NCI-H2171 treated with DMSO at 0.1 percent for 48 hours (cell line): ENCODE results near the gene IKBKE.

Experiments used
- DNase-seq: peaks from one replicate; lab custom pipeline; 2025; lab: John Stamatoyannopoulos, UW

IKBKE gene

DNA sequence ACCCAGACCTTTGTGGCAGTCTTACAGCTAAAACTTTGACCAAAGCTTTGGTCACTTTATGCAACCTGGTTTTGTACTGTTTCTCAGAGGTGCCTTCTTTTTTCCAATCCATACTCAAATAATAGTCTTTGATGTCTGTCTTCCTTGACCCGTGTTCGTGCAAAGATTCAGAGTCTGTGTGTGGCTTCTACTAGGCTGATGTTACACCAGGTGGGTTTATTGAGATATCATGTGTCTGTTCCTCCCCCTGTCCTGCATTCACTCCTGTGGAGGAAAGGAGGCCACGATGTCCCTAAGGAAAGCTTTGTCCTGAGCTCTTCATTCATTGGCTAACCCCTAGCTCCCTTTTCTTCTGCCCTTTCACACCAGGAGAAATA, 15.0 kb upstream of the IKBKE start:
- DNase-seq = no peak

DNA sequence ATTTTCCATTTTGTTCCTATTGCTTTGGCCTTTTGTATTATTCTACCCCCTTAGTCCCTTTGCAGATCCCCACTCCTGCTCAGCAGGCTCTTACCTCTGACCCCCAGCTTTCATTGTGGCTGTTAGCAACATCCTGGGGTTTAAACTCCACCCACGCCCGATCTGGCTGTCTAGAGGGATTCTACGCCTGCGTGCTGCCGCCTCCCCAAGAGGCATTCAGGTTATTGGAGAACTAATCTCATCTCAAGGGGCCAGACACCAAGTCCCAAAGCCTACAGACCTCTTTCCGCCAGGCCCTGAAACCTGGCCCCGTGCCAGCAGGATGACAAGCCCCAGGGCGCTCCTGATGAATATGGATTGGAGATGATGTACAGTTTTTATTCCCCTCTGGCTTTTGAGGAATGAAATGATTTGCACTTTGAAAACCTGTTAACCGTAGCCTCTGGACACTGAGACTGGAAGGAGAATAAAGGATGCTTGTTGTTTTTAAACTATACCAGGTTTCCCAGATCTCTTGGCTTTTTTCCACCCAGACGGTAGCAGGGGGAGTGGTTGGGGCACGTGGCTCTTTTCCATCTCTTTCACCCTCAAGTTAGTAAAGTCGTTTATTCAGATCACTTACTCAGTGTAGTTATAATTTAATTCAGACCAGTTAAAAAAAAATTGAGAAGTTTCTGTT, 14.5 kb upstream of the IKBKE start:
- DNase-seq = peak; percentile 93

DNA sequence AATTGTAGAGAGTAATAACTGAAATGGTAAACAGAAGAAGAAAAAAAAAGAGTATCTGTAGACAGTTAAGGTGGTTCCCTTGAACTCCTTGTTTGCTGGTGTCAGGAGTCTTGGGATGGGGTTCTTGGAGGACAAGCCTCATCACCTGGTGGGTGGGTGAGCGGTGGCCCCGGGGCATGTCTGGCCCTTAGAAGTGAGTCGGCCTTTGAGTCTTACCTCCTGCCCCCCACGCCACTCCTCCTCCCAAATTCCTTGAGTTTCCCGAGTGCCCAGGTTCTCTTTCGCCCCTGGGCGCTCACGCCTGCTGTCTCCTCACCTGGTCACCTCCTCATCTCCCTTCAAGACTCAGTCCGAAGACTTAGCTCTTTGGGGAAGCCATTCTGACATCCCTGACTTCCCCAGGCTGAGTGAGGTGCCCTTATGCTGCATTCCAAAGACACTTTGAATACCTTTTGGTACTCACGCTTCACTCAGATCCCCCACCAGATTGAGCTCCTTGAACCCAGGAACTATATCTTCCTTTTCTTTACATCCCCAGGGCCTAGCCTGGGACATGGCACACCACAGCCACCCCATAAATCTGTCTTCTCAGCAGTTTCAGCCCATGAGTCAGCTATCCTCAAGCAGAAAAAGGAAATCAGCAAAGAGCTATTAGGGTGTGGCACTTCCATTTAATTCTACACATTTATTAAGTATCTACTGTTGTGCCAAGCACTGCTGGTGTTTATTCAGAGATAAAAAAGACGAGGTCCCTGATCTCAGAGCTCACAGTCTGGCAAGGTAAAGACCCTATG, 13.5 kb upstream of the IKBKE start:
- DNase-seq = no peak

DNA sequence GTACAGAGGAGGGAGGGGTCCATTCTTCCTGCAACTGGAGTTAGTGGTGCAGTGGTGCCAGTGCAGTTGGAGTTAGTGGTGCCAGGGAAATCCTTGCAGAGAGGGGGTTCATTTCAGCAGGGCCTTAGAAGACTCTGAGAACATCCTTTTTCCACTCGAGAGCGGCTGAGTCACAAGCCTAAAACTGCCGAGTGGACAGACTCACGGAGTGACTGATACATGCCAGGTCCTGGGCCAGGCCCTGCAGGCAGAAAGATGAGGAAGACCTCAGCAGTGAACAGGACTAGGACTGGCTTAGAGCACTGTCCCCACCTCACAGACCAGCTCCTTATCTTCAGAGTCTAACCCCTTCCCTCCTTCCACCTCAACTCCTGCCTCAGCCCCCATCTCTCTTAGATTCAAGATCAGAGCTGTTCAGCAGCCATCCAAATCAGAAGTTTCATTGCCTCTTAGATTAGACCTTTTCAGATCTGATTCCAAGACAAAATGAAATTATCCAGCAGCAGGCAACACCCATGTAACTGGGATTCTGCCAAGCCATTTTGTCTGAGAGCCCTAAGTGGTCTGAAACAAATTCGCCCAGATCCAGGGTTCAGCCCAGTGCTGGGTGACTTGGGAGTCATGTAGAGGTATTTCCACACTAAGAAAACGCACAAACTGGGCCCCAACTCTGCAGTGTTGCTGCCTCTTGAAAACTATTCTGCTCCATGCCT, 12.7 kb upstream of the IKBKE start:
- DNase-seq = no peak

DNA sequence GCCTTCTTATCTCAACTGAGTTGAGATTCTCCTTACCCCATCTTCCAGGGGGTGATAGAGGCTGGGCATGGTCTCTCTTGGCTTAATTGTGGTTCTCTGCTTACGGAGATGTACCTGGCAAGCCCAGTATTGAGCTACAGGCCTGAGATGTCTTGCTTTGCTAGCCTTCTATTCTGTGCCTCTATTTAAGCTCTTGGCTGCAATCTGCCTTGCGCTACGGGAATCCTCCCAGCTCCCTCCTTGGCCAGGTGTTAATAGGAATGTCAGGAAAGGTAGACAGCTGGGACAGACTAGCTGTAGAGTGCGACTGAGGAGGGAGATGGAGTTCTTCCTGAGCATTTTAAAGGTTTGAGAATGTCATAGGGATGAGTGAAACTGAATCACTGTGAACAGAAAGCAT, 10.6 kb upstream of the IKBKE start:
- no peak for DNase-seq

DNA sequence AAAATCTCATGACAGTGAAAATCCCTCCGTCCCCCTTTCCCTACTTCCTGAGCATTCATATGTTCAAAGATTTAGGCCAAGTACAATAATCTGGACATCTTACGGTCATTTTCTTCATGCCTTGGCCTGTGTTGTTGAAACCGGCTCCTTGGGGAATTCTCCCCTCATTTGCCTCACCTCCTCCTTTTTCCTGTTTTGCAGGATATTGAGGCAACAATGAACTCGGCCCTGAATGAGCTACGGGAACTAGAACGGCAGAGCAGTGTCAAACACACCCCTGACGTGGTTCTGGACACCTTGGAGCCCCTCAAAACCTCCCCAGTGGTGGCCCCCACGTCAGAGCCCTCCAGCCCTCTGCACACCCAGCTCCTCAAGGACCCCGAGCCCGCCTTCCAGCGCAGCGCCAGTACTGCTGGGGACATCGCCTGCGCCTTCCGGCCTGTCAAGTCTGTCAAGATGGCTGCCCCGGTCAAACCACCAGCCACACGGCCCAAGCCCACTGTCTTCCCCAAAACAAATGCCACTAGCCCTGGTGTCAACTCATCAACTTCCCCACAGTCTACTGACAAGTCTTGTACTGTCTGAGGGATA, 9.3 kb upstream of the IKBKE start:
- DNase-seq = no peak

DNA sequence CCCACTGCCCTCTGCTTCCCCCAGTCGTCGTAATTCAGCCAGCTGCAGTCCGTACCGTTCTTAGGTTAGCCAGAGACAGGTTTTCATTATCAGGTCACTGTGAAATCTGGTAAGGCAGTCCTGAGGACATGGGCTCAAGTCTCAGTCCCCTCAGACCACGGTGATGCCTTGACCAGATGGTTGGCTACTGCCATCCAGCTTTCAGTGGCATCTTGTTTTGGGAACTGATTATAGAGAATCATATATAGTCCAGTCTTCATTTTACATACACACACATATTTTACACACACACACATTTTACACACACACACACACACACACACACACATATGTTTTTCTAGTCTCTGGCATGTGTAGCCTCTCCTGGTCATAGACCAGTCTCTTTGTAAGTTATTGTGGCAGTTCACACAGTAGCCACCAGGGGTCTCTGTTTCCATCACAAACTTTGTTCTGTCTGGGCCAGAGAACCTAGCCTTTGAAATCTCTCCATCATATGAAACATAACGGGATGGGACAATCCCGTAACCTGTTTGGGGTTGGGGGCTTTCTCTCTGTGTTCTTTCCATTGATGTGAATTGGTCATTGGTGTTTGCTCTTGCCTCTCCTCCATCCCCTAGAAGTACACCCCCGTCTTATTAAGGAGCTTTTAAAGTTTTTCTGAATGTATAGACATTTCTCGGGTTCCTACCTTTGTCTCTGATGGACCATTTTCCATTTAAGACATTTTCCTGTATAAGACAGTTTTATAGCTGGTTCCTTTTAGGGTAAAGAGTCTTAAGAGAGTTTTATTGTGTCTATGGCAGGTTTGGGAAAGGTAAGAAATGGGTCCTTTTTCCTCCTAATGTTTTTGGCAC, 8.4 kb upstream of the IKBKE start:
- peak; percentile 50 for DNase-seq

DNA sequence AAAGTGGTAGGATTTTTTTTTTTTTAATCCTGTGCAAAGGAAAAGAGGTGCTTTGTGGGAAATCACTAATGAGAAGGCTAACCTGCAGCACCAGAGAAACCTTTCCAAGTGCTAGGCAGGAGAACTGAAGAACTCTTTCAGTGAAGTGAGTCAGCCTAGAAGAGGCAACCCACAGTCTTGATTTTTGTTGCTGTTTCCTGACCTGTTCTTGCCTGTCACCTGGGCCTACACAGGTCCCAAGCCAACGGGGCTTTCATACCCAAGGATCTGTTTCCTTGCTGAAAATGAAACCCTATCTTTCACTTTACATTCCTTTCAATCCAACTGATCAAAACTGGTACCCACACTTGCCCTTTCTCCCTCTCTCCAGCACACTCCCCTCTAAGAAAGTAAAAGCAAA, 7.1 kb upstream of the IKBKE start:
- no peak for DNase-seq

DNA sequence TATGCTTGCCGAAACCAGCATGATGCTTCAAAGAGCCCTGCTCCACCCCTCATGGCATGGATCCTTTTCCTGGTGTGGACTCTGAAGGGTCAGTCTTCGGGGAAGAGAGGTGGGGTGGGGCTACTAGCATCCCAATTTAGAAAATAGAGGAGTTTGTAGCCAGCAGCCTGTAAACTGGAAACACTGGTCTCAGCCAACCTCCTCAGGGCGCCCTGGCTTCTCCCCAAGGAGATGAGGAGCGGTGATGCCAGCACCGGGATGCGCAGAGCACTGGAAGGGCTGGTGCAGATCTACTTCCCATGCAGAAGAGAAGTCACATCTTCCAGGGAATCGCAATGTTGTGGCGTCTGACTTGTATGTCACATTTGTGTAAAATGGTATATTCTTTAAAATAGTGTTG, 6.4 kb upstream of the IKBKE start:
- DNase-seq = no peak

DNA sequence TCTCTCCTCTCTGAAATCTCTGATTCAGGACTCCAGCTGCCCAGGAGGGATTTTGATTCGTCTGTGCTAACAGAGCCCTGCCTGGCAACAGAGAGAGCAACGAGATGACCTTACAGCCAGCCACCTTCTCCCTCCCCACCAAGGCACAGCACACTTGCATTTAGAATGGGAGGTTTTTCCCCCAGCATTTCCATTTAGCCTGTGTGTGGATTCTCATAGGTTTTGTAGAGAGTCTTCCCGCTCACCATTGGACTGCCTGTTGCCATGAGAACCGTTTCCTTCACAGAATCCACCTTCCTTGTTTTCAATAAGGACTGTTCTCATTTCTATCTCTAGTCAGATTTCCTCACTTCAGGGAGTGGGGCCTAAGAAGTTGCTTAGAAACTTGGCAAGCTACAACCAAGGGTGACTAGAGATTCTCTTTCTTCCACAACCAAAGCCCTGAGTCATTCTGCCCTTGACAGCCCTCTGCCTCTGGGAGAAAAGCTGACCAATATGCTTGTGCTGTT, 5.8 kb upstream of the IKBKE start:
- no peak for DNase-seq

DNA sequence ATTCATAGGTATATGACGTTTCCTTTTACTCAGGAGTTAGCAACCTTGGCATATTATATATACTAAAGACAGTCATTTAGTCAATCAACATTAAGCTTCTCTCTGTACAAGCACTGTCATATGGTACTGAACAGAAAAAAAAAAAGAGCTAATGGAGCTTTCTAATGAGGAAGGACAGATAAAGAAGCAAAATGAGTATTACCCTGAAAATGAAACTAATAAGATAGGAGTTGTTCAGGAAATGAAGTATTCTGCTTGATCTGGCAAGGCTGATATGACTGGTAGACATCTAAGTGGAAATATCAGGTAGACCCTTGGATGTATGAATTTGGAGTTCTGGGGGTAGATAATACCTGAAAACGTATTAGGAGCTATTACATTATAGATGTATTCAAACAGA, 4.3 kb upstream of the IKBKE start:
- DNase-seq = no peak

DNA sequence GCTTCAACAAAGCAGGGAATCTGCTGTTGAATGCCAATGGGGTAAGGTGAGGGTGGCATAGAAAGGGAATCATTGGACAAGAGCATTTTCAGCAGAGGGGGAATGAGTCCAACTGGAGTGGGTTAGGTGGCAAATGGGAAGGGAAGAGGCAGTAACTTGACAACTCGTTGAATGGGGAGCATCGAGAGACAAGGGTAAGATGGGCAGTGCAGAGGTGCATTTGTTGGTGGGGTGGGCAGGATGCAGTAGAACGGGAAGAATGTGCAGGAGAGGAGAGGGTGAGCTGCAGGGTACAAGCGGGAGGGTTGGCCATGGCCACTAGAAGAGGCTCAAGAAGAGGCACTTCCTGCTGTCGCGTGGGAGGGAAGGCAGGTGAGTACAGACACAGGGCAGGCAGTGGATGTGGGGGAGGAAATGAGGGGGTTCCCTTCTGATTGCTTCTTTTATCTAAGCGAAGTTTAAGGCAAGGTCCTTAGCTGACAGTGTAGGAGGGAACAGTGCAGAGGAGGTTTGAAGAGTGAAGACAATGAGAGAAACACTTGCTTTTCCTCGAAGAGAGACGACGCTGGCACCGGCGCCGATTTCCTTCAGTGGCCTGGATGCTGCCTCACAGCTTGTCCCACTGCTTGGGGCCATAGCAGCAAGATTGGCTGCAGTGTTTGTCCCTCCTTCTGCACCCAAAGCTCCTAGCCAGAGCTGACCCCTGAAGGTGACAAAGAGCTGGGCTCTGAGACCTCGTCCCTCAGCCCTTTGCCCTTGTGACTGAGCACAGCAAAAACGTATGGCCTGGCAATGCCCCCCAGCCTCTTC, 3.2 kb upstream of the IKBKE start:
- no peak for DNase-seq

DNA sequence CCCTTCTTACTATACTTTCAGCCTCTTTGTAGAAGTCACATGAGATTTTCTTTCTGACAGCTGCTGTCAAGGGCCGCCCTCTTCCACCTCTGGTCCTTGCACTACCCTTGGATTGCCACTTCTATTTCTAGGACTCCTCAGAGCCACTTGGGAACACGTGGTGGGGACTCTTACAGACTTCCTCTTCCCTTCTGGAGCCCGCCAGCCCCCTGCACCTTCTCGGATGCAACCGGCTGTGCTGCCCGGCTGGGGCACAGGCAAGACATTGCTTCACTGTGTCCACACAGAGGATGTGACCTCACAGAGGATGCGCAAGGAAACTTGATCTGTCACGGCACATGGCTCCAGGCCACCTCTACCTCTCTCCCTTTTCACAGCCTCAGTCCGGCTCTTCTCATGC, 2.4 kb upstream of the IKBKE start:
- no peak for DNase-seq

DNA sequence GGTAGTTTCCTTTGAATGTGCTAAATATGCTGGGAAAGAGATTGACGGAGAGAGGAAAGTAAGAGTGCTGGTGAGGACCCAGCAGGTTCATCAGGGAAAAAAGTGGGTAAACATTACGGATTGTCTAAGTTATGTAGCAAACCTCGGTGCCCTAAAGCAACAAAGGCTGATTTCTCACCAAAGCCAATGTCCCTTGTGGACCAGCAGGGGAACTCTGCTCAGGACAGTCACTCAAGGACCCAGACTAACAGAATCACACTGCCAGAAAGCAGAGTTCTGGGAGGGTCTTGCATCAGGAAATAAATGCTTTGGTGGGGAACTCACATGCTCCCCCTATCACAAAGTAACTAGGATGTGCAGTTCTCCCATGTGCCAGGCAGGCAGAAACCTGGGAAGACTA, 1.7 kb upstream of the IKBKE start:
- no peak for DNase-seq

DNA sequence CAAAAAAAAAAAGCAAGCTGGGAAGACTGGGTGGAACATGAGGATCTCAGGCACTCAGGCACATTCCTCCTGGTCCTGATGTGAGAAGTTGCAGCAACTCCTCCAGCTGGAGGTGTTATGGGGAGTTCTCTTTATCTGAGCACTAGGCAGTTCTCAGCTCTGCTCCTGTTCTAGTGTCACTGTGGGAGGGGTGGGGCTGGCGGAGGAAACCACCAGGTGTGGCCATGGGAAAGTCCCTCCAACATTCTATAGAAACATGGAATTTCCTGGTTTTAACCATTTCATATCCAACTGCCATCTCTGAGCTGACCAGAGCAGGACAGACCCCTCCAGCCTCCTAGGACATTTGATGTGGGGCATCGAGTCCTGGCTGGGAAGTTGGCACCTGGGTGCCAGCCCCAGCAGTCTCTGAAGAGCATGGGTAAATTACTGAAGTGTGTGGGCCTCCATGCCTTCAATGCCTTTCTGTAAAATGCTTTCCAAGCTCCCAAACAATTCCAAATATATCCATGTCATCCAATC, 804 bp upstream of the IKBKE start:
- DNase-seq = no peak

DNA sequence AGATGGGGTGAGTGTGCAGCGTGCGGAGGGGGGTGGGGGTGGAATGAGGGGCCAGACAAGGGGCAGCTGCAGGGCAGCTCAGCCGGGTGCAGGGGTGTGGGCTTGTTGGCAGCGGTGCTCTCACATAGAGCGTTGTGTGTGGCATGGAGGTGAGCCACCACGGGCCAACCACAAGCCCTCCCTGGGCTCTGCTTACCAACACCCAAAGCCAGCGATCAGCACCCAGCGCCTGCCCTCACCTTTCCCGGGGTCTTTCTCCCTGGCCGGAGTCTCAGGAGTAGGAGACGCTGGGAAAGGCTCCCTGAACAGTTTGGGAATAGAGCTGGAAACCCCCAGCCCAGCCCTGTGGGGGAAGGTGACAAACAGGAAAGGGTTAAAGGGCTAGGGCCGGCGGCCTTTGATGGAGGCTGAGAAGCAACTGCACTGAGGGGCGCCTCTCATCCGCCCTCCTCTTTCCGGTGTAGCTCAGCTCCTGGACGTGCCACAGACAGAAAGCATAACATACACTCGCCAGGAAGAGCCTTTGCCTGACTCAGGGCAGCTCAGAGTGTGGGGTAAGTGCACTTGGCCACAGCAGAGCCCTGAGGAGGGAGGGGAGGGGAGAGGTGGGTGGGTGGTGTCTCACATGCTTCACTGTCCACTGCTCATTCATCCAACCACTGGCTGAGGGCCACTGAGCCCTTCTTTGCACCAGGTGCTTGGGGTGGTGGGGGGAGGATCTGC, 577 bp downstream of the IKBKE start:
- DNase-seq = no peak

DNA sequence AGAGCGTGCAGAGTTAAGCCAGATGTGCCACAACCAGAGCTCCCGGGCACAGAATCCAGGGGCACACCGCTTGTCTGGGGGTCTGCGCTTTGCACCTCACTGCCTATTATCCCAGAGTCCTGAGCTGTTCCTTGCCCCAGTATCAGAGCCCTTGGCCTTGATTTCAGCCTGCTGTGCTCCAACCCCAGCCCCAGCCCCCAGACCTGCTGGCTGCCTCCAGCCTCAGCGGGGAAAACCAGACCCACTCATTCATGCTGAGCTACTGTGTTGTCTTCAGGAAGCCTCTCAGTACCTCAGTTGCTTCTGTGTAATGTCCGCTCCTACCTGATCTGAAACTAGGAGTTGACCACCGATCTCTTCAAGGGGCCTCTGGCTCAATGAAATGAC, 1.1 kb downstream of the IKBKE start:
- DNase-seq = no peak

DNA sequence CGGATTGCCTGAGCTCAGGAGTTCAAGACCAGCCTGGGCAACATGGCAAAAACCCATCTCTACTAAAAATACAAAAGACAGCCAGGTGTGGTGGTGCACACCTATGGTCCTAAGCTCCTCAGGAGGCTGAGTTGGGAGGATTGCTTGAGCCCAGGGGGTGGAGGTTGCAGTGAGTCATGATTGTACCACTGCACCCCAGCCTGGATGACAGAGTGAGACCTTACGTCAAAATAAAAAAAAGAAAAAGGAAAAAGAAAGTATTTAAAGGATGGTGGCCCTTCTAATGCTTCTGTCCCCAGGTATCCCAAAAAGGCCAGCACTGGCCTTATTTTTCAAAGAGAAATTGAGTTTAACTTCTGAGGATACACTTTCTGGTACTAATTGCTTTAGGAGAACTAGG, 1.7 kb downstream of the IKBKE start:
- DNase-seq = no peak

DNA sequence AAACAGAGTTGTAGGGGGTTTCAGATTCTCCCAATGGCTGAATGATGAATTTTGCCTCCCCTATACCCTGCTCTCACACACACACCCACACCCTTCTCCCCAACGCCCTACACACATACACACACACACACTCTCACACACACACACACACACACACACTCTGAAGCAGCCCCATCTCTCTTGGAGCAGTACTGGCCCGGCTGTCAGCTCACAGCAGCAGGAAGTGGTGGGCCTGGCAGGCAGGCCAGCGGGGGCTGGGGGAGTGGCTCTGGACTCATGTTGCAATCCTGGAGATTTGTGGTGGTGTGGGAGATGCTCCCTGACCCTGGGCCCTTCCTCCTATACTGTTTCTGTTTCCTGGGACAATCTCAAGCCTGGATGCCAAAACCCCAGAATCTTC, 2.2 kb downstream of the IKBKE start:
- DNase-seq = no peak

DNA sequence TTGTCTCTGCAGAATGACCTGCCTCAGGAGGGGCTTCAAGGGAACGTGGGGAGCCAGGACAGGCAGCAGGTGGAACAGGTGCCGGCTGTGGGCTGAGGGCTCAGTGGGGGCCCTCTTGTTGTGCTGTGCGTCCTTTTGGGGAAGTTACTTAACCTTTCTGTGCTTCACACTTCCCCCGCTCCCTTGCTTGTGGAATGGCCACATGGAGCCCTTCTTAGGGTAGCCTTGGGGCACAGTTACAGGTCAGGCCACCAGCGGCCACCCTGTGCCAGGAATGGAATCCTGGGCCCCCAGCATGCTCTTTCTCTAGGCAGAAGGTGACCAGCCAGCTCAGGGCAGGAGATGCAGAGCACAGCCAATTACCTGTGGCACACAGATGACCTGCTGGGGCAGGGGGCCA, 2.6 kb downstream of the IKBKE start:
- DNase-seq = no peak
